Inflammatory macrophage treated with lipopolysaccharide for 1 hour (primary cell): ENCODE data around the gene RSU1.

Experiments
- DNase-seq, 2 donors: peaks; one replicate each; pipeline ENCODE4 v3.0.0-alpha.2; 2020 to 2022

RSU1 gene

DNA sequence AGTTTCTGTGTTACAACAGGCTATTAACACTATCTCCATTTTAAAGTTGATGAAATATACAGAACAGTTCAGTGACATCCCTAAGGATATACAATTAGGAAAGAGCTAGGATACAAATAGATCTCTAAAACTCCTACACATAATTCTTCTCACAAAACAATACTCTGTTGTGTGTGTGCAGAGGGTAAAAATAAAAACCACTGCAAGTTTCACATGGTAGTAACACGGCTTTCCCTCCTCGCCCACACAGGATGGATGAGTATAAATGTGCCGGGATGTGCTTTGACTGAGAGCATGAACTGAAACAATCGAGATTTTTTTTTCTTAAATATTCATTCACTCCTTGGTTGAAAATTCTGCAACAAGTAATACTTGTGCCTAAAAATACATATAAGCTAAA is 164.0 kb downstream of the RSU1 start:
- no peak for DNase-seq

DNA sequence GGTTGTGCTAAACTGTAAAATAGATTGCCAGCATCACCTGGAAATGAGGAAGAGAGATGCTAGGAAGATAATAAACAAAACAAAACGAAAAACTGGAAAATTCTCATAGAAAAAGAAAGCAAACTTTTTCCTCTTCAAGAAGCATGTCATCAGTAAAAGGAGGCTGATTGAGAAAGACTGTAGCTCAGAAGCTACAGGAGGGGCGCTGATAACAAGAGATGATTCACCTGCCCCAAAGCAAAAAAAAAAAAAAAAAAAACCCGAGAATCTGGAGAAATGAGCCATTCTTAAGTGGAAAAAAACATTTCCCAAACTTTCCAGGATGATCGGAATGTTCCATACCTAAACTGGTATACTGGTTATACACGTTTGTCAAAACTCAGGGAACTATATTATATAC is 165.1 kb downstream of the RSU1 start:
- DNase-seq, result no peak

DNA sequence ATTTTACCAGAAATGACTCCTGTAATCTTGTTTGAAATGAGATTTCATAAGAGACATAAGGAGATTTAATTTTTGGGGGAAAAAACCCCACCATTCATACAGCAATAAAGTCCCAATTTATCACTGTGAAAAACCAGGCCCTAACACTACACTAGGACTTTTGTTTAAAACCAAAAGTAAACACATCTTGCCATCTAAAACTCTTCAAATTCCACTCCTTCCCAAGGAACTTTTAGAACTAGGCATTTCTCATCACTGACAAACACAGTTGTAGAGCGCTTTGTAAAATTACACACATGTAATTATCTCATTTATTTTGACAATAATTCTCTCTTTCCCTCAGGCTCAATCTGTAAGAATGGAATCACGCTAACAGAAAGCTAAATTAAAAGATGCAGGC is 167.5 kb downstream of the RSU1 start:
- no peak for DNase-seq

DNA sequence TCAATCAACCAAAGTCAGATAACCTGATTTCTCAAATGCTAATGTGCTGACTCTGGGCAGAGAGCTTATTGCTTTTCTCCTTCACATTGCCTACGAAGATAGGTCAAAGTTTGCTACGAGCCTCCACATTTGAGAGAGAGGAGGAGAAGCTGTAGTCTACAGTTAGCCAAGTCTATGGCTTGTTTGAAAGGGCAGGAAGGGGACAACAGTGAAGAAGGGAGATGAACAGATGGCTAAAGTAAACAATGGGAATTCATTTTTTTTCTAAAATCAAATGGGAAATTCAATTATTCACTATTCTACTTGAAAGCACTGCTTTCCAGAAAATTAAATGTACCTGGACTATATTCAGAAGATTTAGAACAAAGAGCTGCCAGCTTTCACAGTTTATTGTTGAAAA is 168.9 kb downstream of the RSU1 start:
- DNase-seq, result no peak

DNA sequence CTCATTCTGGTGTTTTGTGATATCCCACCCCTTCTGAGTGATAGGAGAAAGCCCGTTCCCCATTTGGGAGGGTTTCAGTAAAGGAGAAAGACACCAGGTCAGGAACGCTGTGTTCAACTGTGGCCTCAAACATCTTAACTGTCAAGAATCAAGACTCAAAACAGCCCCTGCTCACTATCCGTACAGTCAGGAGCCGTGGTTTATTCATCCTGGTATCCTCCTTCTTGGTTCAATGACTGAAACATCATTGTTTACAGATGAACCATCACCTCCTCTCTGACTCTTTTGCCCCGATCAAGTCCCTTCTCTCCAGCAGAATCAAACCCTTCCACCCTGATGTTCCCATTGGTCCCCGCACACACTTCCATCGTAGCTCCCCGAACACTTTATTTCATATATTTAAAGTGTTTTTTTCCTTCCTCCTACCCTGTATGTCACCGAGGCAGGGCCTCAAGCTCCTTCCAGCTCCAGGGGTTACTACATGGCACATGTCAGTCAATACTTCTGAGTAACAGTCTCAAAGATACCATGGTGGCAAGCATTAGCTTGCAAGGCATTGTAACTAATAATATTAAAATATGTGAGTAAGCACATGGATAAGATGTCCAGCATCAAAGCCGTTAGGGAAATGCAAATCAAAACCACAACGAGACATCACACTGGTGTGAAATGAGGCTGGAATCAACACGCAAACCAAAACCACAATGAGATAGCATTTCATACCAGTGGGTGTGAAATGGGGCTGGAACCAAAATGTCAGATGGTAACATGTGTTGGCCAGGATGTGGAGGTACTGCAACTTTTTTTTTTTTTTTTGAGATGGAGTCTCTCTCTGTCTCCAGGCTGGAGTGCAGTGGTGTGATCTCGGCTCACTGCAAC is 170.8 kb downstream of the RSU1 start:
- DNase-seq, result no peak

DNA sequence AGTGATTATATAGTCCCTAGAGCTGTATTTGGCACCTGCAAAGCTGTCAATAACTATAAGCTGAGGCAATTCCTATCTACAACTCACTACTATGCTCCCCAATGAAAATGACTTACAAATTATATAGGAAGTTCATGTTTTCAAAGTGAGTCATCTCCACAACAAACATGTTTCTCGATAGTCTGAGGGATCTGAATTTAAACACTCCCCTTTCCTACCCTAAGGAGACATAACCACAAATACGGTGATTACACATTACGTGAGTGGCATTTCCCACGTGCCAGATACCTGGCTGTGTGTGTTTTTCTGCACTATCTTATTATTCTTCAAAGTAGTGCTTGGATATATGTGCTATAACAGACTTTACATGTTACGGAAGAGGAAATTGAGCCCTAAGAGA is 173.1 kb downstream of the RSU1 start:
- no peak for DNase-seq

DNA sequence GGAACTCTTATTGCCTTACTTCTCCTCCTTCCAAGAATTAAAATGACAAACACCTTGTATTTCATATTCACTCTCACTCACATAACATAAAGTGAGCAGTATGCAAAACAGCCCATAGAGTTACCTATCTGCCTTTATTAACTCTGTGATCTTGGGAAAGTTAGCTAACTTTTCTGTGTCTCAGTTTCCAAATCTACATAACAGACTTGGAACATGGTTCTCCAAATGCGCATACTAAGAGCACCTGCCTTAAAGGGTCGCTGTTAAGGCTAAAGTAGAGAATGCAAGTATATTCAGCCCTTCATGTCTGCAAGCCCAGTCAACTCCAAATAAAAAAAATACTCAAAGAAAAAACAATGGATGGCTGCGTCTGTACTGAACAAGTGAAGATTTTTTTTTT is 173.7 kb downstream of the RSU1 start:
- no peak for DNase-seq

DNA sequence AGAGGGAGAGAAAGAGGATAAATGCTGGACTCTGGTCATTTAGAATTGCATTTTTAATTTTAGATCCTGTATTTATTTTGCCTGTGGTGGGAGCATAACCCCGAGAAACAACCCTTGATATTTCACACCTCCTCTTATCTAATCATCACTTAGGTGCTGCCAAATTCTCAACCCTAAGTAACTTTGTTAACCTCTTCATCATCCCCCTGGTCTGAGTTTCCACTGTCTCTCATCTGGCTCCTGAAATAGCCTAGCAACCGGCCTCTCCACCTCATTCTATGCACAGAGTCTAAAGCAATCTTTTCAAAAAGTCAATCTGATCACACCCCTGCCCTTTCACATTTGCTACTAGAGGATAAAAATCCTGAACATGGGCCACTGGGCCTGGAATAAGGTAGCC is 177.1 kb downstream of the RSU1 start:
- DNase-seq, result no peak

DNA sequence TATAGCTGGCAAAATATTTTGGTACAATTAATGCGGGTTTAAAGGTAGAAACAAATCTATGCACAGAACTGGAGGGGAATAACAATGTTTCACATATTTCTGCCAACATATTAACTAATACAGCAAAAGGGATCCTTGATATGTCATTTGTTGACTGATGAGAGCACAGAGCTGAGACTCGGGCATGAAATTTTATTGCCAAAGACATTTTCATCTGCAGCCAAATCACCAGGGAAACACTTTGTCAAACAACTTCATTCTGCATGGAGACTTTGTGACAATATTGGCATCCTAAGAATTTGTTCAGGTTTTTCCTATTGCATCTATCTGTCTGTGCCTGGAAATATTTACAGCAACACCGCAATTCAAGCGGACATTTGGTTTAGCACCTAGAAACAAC is 177.8 kb downstream of the RSU1 start:
- no peak for DNase-seq

DNA sequence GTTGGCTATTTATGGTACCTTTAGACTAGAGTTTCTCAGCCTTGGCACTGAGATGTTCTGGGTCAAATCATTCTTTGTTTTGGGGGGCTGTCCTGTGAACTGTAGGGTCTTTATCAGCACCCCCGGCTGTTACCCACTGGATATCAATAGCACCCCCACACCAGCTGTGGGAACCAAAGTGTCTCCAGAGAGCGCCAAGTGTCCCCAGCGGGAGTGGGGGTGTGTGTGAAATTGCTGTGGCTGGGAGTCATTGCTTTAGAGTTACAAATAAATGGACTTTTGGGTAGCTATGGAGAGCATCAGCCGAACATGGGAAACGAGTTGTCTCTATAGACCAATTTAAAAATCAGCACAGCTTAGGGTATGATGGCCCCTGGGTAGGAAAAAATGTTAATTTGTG is 184.2 kb downstream of the RSU1 start:
- no peak for DNase-seq

DNA sequence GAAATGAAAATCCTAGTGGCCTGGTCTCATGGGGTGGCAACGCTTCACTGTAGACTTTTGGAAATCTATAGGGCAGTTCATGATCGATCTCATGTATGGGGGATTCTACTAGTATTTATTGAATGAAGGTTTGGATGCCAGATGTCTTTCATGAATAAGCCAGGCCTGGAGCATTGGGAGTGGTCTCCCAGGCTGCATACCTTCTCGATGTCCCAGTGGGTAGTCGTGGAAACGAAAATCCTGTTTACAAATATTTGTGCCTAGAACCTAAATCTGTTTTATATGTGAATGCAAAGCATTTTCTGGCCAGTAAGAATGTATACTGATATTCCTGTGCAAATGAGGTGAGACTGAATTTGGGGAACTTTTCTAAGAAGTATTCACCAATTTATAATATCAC is 190.5 kb downstream of the RSU1 start:
- no peak for DNase-seq

DNA sequence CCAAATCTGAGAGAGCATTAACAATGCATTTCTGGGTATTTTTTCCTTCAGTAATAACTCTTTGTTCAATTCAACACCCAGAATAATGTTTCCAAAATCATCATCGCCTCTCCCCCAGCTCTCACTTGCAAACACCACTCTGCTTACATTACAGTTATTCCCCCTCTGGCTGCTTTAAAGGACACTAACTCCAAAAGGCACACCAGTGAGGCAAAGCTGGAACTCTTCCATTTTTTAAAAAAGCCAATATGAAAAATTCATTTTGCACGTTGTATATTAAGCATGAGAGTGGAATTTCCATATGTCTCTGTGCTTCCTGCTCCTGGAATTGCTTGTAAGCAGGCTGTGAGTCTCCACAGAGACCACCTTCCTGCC is 204.3 kb downstream of the RSU1 start:
- DNase-seq, result no peak

DNA sequence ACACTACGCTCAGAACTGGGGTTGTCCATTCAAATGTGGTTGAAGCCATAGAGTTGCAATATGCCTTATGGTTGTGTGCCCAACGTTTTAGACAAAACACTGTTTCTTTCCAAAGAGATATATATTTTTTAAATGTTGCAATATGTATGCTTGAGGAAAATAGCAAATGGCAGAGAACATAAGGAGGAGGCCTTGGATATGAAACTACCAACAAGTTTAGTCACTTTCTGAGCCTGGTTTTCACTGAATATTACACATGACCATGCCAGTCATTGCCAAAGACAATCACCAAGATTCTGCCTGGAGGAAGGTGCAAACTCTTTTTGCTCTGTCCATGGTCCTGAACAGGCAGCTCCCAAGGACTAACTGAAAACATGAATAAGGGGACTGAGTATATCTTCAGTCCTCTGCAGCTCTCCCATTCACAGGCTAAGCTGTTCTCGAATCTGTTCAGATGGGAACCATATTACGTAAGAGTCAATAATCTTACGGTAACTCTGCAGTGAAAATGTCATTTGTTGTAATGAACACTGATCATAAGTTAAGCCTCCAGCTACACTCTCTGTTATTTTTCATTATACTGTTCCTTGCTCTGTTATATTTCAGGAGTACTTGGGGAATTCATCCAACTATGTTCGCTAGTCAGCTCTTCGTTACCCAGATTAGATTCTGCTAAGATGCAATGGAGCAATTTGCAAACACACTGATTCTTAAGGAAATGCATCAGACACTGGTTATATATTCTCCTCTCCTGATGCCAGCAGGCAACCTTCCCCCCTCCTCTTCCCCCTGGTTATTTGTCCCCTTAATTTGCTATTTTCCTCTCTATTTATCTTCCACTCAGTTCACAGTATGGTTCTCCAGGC is 204.9 kb downstream of the RSU1 start:
- DNase-seq, result peak; percentile 3 to 9

DNA sequence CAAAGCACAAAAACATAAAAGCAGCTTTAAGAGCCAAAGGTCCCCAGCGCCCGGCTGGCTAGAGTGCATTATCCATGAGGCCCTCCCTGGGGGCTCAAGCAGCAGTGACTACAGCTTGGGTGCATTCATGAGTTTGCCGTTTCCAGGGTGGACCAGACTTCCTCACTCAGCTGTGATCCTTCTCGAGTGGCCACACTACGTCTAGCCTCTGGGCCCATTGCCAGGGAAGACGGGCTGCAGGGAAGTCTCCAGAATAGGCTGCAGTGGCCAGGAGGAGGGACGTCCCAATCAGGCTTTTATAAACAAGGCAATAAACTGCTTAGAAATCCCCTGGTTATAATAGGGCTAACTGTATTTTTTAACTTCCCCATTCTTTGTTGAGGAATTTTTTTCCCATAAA is 206.2 kb downstream of the RSU1 start:
- DNase-seq, result no peak

DNA sequence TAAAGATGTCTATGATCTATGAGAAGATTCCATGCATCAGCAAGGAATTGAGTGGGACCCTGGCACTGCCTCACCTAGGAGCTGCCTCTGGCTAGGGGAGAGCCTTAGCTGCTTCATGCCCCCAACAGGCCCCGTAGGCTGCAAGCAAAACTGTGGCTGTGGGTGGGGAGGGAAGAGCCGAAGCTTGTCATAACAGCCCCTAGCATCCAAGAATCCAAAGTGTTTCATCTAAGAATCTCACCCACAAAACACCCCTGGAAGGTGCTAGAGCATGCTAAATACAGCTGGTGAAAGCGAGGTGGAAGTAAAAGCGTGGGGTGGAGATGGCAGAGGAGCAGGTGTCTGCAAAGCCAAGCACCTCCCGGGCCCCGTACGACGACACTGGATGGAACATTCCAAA is 208.0 kb downstream of the RSU1 start:
- DNase-seq, result no peak

DNA sequence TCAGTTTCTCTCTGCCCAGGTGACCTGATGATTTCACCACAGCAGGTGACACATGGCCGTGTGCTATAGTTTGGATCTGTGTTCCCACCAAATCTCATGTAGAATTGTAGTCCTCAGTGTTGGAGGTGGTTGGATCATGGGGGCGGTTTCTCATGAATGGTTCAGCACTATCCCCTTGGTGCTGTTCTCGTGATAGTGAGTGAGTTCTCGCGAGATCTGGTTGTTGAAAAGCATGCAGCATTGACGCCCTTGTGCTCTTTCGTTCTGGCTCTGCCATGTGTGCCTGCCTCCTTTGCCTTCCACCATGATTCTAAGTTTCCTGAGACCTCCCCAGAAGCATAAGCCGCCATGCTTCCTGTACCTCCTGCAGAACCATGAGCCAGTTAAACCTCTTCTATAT is 210.3 kb downstream of the RSU1 start:
- no peak for DNase-seq

DNA sequence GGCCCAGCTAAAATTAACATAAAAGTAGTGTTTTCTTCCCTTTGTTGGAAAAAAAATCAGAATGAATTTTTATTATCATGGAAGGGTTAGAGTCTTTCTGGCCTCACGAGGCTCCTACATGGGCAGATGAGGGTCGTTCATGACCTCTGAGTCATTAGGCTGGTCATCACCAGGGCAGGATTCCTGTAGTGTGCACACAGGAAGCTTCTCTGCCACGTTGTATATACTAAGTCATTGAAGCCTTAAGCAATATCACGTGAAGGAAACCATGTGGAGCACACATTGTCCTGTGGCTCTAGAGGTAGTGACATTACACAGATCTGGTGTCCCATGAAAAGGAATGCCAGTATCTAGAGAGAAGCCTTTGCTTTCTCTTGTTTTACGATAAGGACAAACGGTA is 210.8 kb downstream of the RSU1 start:
- DNase-seq, result no peak

DNA sequence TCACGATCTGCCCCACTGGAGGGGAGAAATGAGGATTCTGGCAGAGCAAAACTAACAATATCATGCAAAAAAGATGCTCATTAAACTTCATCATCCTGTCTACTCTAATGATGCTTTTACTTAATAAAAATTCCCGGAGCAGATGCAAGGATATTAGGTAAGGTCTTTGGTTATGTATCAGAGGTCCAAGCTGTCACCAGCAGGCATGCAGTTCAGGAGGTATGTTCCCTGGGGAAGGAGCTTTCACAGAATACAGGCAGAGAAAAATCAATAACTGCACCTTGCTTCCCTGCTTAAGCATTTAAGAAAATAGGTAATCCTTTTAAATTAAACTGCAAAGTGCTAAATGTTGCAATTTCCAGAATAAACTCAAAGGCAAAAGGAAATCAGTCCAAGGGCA is 213.9 kb downstream of the RSU1 start:
- DNase-seq, result no peak

DNA sequence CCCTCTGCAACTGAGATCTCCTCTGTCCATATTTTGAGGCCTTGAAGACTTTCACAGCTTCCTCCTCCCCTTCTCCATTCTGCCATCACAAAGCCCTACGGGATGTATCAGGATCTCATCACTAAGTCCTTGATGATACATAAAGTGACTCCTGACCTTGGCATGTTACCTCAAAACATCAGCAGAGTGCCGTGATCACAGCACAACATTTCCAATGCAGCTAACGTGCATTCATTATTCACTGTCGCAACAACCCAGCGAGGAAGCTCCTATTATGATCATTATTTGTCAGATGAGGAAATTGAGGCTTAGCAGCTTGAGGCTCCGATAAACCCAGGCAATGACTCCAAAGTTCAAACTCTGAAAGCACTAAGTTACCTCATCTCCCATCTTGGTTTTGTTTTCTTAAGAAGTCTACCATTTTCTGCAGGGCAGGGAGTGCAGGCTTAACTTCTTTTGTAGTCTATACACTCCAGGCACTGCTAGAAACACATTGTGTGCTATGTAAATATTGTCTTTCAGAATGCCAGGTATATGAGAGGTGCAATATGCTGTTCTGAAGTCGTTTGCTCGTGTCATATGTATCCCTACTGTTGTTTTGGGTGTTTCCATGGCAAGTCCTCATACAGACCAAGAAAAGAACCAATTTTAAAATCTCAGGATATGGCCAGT is 215.0 kb downstream of the RSU1 start:
- DNase-seq, result no peak

DNA sequence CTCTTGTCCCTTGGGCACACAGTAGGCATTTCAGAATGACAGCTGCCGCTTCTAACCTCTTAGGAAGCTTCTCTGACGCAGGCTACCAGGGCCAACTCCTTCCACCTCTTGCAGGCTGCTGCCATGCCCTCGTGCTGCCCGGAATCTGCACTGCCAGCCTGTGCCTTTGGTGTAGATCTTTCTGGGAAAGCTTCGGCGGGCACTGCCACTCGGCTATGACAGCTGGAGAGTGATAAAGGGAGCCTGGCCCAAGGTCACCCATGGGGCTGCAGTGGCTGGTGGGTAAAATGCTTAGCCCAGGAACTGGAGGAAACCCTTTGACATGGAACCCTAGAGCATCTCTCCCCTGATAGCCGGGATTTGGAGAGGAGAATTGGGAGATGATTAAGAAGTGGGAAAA is 217.6 kb downstream of the RSU1 start:
- no peak for DNase-seq

DNA sequence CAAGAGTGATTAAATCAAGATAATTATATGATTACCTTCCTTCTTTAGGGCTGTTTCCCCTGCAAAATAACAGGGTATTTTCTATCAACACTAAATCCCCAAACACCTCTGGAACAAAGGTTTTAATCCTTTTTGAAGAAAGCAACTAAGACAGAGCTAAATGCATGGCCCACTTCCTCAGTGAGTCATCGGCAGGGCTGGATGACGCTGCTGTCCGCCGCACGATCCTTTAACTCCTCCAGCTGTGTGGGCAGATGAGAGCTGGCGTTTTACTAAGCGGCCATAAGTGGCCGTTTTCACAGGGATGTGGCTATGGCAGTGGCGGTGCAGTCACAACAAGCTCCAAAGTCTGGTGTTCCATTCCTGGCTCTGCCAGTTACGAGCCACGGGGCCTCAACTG is 219.6 kb downstream of the RSU1 start:
- peak in 1 of 2 donors; percentile 38 for DNase-seq

DNA sequence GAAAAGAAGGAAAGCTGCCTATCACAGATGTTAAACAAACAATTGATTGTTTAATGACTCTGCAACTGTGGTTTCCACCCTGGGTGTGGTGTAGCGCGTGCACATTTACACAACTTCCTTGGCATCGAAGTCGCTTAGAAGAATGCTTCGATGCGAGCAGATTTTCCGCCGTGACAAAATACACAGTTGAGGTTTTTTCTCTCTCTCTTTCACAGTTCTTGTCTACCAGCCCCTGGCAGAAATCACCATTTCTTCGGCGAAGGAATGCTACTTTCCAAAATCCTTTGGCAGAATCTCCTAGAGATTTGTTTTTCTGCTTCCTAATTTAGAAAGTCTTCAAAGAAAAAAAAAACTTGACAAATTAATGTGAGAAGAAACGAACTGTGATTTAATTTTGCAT is 224.8 kb downstream of the RSU1 start:
- no peak for DNase-seq

DNA sequence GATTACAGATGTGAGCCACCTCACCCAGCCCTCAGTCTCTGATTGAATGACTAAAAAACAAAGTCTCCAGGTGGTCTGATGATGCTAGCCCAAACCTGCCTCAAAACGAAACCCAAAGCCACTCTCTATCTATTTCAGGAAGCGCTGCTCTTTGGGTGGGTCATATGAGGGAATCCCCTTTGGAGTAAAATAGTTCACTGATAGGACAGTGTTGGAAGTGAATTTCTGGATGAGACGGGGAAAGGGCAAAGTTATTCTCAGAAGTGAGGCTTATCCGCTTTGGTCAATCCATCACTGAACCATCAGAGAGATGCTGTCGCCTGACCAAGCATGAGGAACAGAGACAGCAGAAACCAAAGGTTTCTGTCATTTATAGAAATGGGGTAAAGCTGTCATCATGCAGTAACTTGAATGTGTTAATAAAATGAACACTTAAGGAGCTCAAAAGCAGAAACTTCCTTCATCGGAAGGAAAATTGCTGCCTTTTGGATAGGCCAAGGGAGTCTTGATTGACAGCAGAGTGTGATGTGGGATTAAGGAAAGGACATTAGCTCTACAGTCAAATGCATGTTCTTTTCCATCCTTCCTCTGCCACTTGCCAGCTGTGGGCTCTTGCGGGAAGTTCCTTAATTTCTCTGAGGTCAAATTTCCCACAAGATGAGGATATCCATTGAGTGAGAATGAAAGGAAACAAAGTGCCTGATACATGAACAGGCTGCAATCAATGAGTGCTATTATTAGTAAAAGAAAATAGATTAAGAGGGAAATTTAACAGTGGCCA is 230.7 kb downstream of the RSU1 start:
- no peak for DNase-seq
